ENCODE data around the gene USHBP1. TPM values are rescaled to one million over a fixed set of nuclear protein-coding genes. Genes with fewer than 3 reads are reported as not detected.
A peak's percentile ranks its signal among the peaks of the same experiment; 100 is the strongest.

The USHBP1 gene
- total RNA-seq, 1 experiment from 2014 or later: not detected

- intact Hi-C loops (cut with micrococcal nuclease; ENCODE audit: unreplicated experiment): no loop called here
- peak overlapping the region; percentile 83 to 84 for H3K4me3 ChIP-seq (ENCODE audit: low read depth in 2 of 2, low read length in 2 of 2)
- H3K27me3 ChIP-seq (ENCODE audit: control insufficient read depth, insufficient read depth, low read length): no peaks in the 10 kb centered on the region
- H3K36me3 ChIP-seq (ENCODE audit: control insufficient read depth, insufficient read depth, low read length): peaks cover 2% of the 10 kb centered on the region; the same call in 1 of the 2 replicates
- H3K27ac ChIP-seq (ENCODE audit: low read length): peak overlapping the region; percentile 91
- TF ChIP-seq SIN3A (IDR thresholded peaks at IDR 0.05; ENCODE audit: borderline replicate concordance, insufficient read depth, low read depth, low read length) (no peak), TCF7L2 (IDR thresholded peaks at IDR 0.05; ENCODE audit: low read depth, low read length) (no peak), REST (IDR thresholded peaks at IDR 0.05; ENCODE audit: insufficient read depth in 1 of 2, low read depth in 2 of 2, low read length in 1 of 2) (no peak), POLR2AphosphoS5 (IDR thresholded peaks at IDR 0.05; ENCODE audit: low read depth, low read length) (no peak), CTCF (IDR thresholded peaks at IDR 0.05) (no peak)
- ChIA-PET CTCF (interaction anchor here (0.5 kb wide), 1 partner anchor 40 kb away, joined by 3 read pairs; no protein-coding TSS in a partner anchor), POLR2A (no interaction called here)
- in situ Hi-C loops (cut with HindIII; ENCODE audit: low pct_unique_long_range_greater_than_20kb, low sequenced_read_pairs): no loop called here
- H3K9me3 ChIP-seq (ENCODE audit: control insufficient read depth, insufficient read depth, low read depth, low read length): no peaks in the 10 kb centered on the region
- ATAC-seq (0 out of 2 replicates have a peak, but pooled peaks have one; percentile 0), DNase-seq (ENCODE audit: low read depth, low spot score) (no peak)
- BruUV-seq (replicated peaks): no TSS peak
- H3K4me1 ChIP-seq (ENCODE audit: control insufficient read depth, insufficient read depth, low read length): peaks cover 54% of the 10 kb centered on the region
Measured at GRCh38 chr19:17244618-17245534, 19.7 kb downstream of the USHBP1 start.

- DNase-seq (ENCODE audit: low read depth, low spot score): no peak
- peaks cover 5% of the 10 kb centered on the region for H3K36me3 ChIP-seq (ENCODE audit: control insufficient read depth, insufficient read depth, low read length)
- POLR2A ChIA-PET: no interaction called here
- CTCF ChIA-PET: interaction anchor here (0.5 to 0.7 kb wide), 2 partner anchors 41 to 435 kb away, joined by 3 to 9 read pairs; no protein-coding TSS in a partner anchor
- no peak for TF ChIP-seq CTCF (IDR thresholded peaks at IDR 0.05)
- no peak for TF ChIP-seq POLR2AphosphoS5 (IDR thresholded peaks at IDR 0.05; ENCODE audit: low read depth, low read length)
- no peak for TF ChIP-seq REST (IDR thresholded peaks at IDR 0.05; ENCODE audit: insufficient read depth in 1 of 2, low read depth in 2 of 2, low read length in 1 of 2)
- TF ChIP-seq TCF7L2 (IDR thresholded peaks at IDR 0.05; ENCODE audit: low read depth, low read length): no peak
- no peak for TF ChIP-seq SIN3A (IDR thresholded peaks at IDR 0.05; ENCODE audit: borderline replicate concordance, insufficient read depth, low read depth, low read length)
- intact Hi-C loops (cut with micrococcal nuclease; ENCODE audit: unreplicated experiment) (no loop called here), in situ Hi-C loops (cut with HindIII; ENCODE audit: low pct_unique_long_range_greater_than_20kb, low sequenced_read_pairs) (no loop called here)
- H3K27ac ChIP-seq (ENCODE audit: low read length): peak overlapping the region; percentile 91
- no TSS peak for BruUV-seq (replicated peaks)
- no peaks in the 10 kb centered on the region for H3K27me3 ChIP-seq (ENCODE audit: control insufficient read depth, insufficient read depth, low read length)
- peak; percentile 39 for ATAC-seq
- H3K4me1 ChIP-seq (ENCODE audit: control insufficient read depth, insufficient read depth, low read length): peaks cover 52% of the 10 kb centered on the region
- no peaks in the 10 kb centered on the region for H3K9me3 ChIP-seq (ENCODE audit: control insufficient read depth, insufficient read depth, low read depth, low read length)
- H3K4me3 ChIP-seq (ENCODE audit: low read depth in 2 of 2, low read length in 2 of 2): peak overlapping the region; percentile 83 to 84
Measured at GRCh38 chr19:17243830-17244617, 20.5 kb downstream of the USHBP1 start.
